SK-N-SH treated with all-trans-retinoic acid at 6 μM for 48 hours (cell line): ENCODE data around the gene WDR37.

Experiments used
- ARNTL ChIP-seq: fragments of 450-650 bp; formaldehyde crosslinking; IDR thresholded peaks from 2 replicates; pipeline ENCODE4 v1.5.0; 2020; ENCODE audit warnings: low read depth, mild to moderate bottlenecking, moderate library complexity, borderline replicate concordance
- GLIS3 ChIP-seq: fragments of 250-450 bp; sonication (Bioruptor Pico); IDR thresholded peaks from 2 replicates; pipeline ENCODE4 v1.5.0; 2020; ENCODE audit warnings: mild to moderate bottlenecking, moderate library complexity
- OSR1 ChIP-seq: fragments of 250-450 bp; sonication (Bioruptor Pico); IDR thresholded peaks from 2 replicates; pipeline ENCODE4 v1.8.0; 2022; ENCODE audit warnings: moderate library complexity, mild to moderate bottlenecking, inconsistent platforms
- PPARA ChIP-seq: fragments of 250-450 bp; sonication (Bioruptor Pico); IDR thresholded peaks from 2 replicates; pipeline ENCODE4 v1.5.0; 2020; ENCODE audit warnings: mild to moderate bottlenecking, borderline replicate concordance
- RARB ChIP-seq: fragments of 250-450 bp; sonication (Bioruptor Pico); IDR thresholded peaks from 2 replicates; pipeline ENCODE4 v1.8.0; 2021; ENCODE audit warnings: mild to moderate bottlenecking, moderate library complexity
- SNAI2 ChIP-seq: fragments of 250-450 bp; sonication (Bioruptor Pico); IDR thresholded peaks from 2 replicates; pipeline ENCODE4 v1.5.0; 2020; ENCODE audit warnings: mild to moderate bottlenecking, moderate library complexity
- TOX ChIP-seq: fragments of 250-450 bp; sonication (Bioruptor Pico); IDR thresholded peaks from 2 replicates; pipeline ENCODE4 v1.8.0; 2021; ENCODE audit warnings: mild to moderate bottlenecking, moderate library complexity, borderline replicate concordance
- ZC3H10 ChIP-seq: fragments of 250-450 bp; sonication (Bioruptor Pico); IDR thresholded peaks from 2 replicates; pipeline ENCODE4 v1.5.1; 2021; ENCODE audit warnings: mild to moderate bottlenecking, moderate library complexity
- ZFP3 ChIP-seq: fragments of 250-450 bp; sonication (Bioruptor Pico); IDR thresholded peaks from 2 replicates; pipeline ENCODE4 v1.5.0; 2020; ENCODE audit warnings: mild to moderate bottlenecking, moderate library complexity
- ZFP30 ChIP-seq: fragments of 450-650 bp; formaldehyde crosslinking; IDR thresholded peaks from 2 replicates; pipeline ENCODE4 v1.5.0; 2022; ENCODE audit warnings: mild to moderate bottlenecking, moderate library complexity
- ZNF8 ChIP-seq: fragments of 450-650 bp; formaldehyde crosslinking; IDR thresholded peaks from 2 replicates; pipeline ENCODE4 v1.5.0; 2020; ENCODE audit warnings: mild to moderate bottlenecking, moderate library complexity
- TF ChIP-seq, protein P1 (sequence below): fragments of 250-450 bp; sonication (Bioruptor Pico); IDR thresholded peaks from 2 replicates; pipeline ENCODE4 v1.5.1; 2020; ENCODE audit warnings: low read depth, mild to moderate bottlenecking, moderate library complexity
- TF ChIP-seq, protein P2 (sequence below): fragments of 250-450 bp; sonication (Bioruptor Pico); IDR thresholded peaks from 2 replicates; pipeline ENCODE4 v1.8.0; 2020; ENCODE audit warnings: mild to moderate bottlenecking, moderate library complexity, borderline replicate concordance
- TF ChIP-seq, protein P3 (sequence below): fragments of 250-450 bp; sonication (Bioruptor Pico); IDR thresholded peaks from 2 replicates; pipeline ENCODE4 v1.5.1; 2021; ENCODE audit warnings: mild to moderate bottlenecking, moderate library complexity

DNA sequence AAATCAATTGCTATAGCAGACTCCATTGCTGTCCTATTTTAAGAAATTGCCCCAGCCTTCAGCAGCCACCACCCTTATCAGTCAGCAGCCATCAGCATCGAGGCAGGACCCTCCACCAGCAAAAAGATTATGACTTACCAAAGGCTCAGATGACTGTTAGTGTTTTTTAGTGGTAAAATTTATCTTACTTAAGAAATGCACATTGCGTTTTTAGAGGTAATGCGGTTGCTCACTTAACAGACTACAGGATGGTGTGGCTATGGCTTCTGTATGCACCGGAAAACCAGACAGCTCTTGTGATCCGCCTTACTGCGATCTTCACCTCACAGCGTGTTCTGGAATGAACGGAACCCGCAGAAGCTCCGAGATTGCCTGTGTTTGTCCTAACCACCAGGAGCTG, 58.1 kb downstream of the WDR37 start:
- no peak for TF ChIP-seq OSR1
- TF ChIP-seq RARB (CRISPR knock-in tag) = no peak
- no peak for TF ChIP-seq ZC3H10
- no peak for TF ChIP-seq ZNF8 (CRISPR knock-in tag)
- TF ChIP-seq, protein P1, sequence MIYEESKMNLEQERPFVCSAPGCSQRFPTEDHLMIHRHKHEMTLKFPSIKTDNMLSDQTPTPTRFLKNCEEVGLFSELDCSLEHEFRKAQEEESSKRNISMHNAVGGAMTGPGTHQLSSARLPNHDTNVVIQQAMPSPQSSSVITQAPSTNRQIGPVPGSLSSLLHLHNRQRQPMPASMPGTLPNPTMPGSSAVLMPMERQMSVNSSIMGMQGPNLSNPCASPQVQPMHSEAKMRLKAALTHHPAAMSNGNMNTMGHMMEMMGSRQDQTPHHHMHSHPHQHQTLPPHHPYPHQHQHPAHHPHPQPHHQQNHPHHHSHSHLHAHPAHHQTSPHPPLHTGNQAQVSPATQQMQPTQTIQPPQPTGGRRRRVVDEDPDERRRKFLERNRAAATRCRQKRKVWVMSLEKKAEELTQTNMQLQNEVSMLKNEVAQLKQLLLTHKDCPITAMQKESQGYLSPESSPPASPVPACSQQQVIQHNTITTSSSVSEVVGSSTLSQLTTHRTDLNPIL (CRISPR knock-in tag) = no peak
- TF ChIP-seq TOX (CRISPR knock-in tag) = no peak
- TF ChIP-seq, protein P2, sequence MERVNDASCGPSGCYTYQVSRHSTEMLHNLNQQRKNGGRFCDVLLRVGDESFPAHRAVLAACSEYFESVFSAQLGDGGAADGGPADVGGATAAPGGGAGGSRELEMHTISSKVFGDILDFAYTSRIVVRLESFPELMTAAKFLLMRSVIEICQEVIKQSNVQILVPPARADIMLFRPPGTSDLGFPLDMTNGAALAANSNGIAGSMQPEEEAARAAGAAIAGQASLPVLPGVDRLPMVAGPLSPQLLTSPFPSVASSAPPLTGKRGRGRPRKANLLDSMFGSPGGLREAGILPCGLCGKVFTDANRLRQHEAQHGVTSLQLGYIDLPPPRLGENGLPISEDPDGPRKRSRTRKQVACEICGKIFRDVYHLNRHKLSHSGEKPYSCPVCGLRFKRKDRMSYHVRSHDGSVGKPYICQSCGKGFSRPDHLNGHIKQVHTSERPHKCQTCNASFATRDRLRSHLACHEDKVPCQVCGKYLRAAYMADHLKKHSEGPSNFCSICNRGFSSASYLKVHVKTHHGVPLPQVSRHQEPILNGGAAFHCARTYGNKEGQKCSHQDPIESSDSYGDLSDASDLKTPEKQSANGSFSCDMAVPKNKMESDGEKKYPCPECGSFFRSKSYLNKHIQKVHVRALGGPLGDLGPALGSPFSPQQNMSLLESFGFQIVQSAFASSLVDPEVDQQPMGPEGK (CRISPR knock-in tag) = no peak
- TF ChIP-seq GLIS3 (CRISPR knock-in tag) = no peak
- no peak for TF ChIP-seq SNAI2 (CRISPR knock-in tag)
- no peak for TF ChIP-seq ZFP30 (CRISPR knock-in tag)
- TF ChIP-seq ARNTL = no peak
- no peak for TF ChIP-seq PPARA
- no peak for TF ChIP-seq ZFP3 (CRISPR knock-in tag)
- TF ChIP-seq, protein P3, sequence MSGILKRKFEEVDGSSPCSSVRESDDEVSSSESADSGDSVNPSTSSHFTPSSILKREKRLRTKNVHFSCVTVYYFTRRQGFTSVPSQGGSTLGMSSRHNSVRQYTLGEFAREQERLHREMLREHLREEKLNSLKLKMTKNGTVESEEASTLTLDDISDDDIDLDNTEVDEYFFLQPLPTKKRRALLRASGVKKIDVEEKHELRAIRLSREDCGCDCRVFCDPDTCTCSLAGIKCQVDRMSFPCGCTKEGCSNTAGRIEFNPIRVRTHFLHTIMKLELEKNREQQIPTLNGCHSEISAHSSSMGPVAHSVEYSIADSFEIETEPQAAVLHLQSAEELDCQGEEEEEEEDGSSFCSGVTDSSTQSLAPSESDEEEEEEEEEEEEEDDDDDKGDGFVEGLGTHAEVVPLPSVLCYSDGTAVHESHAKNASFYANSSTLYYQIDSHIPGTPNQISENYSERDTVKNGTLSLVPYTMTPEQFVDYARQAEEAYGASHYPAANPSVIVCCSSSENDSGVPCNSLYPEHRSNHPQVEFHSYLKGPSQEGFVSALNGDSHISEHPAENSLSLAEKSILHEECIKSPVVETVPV (CRISPR knock-in tag) = no peak
